GM13976 (cell line): ENCODE data around the gene TUBA3E.
A peak's percentile ranks its signal among the peaks of the same experiment; 100 is the strongest.
"Not testable (repeated sequence)": the region's sequence is repeated elsewhere in the genome, so short reads cannot be mapped to it uniquely, and the experiment has no call there.

ENCODE experiments used
- DNase-seq: peaks from one replicate; pipeline ENCODE4 v3.0.0; 2012; ENCODE audit warnings: low spot score
- in situ Hi-C: fragments of 300-500 bp; cut with MboI; formaldehyde crosslinking; loops from one replicate; pipeline ENCODE4 v1.12.0; 2022; ENCODE audit warnings: low sequenced_read_pairs, mixed read lengths, inconsistent platforms; ENCODE audit not compliant: unreplicated experiment
- TF ChIP-seq, protein P1 (sequence below): IDR thresholded peaks from 2 replicates; pipeline ENCODE4 v1.5.1; 2012; ENCODE audit warnings: borderline replicate concordance, mild to moderate bottlenecking; ENCODE audit not compliant: insufficient read depth; ENCODE audit errors: extremely low read depth, missing control alignments, control extremely low read depth

Gene TUBA3E

DNA sequence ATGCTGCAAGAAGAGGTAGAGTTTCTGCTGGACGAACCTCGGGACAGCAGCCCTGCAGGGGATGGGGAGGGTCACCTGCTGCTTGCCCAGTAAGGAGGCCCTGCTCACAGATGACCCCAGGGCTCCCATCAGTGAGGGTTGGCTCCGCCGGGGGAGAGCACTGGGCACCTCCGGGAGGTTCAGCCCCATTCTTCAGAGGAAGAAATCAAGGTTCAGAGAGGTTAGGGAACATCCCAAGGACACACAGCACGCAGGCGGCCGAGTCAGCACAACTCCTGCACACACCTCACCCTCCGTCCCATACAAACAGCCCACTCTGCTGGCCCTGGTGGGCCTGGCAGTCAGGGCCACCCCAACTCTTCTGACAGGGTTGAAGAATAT, 41.6 kb downstream of the TUBA3E start:
- TF ChIP-seq, protein P1, sequence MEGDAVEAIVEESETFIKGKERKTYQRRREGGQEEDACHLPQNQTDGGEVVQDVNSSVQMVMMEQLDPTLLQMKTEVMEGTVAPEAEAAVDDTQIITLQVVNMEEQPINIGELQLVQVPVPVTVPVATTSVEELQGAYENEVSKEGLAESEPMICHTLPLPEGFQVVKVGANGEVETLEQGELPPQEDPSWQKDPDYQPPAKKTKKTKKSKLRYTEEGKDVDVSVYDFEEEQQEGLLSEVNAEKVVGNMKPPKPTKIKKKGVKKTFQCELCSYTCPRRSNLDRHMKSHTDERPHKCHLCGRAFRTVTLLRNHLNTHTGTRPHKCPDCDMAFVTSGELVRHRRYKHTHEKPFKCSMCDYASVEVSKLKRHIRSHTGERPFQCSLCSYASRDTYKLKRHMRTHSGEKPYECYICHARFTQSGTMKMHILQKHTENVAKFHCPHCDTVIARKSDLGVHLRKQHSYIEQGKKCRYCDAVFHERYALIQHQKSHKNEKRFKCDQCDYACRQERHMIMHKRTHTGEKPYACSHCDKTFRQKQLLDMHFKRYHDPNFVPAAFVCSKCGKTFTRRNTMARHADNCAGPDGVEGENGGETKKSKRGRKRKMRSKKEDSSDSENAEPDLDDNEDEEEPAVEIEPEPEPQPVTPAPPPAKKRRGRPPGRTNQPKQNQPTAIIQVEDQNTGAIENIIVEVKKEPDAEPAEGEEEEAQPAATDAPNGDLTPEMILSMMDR = no peak
- in situ Hi-C loops = no loop called here
- DNase-seq = no peak

DNA sequence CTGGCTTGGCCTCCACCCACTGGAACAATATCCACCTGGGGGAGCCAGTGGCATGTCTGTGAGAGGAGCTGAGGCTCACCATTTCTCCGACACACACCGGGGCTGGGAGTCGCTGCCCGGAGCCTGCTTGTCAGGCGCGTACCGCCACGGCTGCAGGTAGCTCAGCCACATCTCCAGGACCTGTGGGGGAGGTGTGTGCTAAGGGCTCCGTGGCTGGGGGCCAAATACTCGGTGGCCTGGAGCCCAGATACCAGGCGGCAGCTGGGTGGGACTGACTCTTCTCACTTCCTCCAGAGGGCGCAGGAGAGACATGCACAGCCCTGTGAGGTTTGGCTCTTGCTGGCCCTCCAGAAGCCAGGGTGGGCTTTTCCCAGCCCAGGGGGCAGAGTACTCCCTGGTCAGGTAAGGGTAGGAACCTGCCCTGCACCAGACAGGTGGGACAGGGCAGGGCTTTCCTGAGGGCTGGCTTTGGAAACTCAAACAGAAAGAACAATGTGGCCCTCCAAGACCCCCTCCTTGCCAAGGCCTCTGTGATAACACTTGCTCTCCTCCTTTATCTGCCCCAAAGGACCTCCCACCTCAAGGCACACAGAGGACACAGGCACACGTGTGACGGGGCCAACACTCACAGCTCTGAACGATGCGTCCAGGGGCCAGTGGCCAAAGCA, 42.1 kb downstream of the TUBA3E start:
- DNase-seq = peak; percentile 49

DNA sequence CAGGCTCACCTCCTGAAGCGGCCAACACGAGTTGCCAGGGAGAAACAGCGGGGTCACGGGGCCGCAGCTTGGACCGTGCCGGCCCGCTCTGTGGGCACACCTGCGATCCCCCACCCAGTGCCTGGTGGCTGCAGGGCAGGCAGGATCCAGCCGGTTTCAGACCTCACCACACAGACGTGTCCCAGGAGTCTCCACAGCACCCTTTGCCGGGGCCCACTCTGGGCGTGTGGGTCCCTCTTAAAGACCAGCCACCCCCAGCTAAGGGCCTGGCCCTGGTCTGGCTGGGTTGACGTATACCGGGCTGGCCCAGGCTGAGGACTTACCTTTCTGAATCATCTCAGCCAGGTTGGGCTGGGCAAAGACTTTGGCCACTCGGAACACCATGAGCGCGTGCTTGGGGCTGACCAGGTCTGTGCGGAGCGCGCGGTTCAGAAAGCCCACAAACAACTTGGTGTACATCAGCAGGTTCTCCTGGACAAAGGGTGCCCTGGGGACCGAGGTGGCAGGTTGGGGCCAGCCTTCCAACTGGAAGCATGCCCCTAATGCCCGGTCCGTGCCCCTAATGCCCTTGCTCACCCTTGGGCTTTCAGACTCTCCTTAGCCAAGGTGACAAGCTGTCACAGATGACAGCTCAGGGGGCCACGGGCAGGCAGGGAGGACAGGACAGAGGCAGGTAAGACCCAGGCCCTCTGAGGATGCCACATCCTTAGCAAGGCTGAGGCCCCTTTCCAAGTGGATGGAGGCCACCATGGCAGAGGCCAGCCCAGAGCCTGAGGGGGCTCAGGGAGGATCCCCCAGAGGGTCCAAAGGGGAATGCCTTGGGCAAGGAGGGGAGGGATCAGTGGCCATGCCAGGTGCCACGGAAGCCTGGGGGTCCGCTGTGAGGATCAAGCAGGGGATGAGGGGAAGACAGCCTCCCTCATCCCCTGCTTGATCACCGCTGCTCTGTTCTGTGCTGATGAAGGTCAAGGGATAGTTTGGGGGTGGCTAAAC, 43.2 kb downstream of the TUBA3E start:
- in situ Hi-C loops = no loop called here
- no peak for DNase-seq
- TF ChIP-seq, protein P1 = no peak

More for the DNA sequence above, 42.1 kb downstream of the TUBA3E start:
- in situ Hi-C loops = not testable (repeated sequence)
- TF ChIP-seq, protein P1 = peak; percentile 43

GRCh38 chr2:130154423-130154770, 43.8 kb downstream of the TUBA3E start:
- in situ Hi-C loops, DNase-seq: not testable (repeated sequence)

DNA sequence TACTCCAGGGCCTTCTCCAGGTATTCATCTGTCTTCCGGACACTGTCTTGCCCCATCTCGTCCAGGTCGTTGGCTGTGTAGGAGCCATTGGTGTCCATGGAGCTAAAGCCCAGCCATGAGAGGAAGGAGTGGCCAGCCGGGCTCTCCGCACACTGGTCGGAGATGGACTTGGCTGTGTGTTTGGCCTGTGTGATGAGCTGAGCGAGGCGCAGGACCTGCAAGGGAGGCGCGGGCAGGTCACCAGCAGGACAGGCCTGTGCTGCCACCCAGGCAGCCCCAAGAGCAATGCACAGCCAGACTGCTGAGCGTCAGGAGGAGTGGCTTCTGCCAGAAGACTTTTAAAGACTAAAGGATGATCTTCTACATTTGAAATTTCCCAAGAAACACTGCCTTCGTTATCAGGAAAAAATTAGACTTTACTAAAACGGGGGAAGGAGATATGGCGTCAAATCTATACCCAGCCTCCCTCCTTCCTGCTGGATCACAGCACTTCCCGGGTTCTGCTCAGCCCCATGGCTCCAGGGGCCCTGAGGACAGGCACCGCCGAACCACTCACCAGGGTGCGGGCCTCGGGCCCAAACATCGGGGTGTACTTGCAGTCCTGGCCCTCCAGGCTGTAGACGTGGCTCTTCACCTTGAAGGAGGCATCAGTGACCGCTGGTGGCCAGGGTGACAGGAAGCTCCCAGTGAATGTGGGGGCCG, 44.4 kb downstream of the TUBA3E start:
- in situ Hi-C loops, DNase-seq: not testable (repeated sequence)

- TF ChIP-seq, protein P1 = no peak
- in situ Hi-C loops = no loop called here
- no peak for DNase-seq
Measured at GRCh38 chr2:130152816-130153595, 45.2 kb downstream of the TUBA3E start.

DNA sequence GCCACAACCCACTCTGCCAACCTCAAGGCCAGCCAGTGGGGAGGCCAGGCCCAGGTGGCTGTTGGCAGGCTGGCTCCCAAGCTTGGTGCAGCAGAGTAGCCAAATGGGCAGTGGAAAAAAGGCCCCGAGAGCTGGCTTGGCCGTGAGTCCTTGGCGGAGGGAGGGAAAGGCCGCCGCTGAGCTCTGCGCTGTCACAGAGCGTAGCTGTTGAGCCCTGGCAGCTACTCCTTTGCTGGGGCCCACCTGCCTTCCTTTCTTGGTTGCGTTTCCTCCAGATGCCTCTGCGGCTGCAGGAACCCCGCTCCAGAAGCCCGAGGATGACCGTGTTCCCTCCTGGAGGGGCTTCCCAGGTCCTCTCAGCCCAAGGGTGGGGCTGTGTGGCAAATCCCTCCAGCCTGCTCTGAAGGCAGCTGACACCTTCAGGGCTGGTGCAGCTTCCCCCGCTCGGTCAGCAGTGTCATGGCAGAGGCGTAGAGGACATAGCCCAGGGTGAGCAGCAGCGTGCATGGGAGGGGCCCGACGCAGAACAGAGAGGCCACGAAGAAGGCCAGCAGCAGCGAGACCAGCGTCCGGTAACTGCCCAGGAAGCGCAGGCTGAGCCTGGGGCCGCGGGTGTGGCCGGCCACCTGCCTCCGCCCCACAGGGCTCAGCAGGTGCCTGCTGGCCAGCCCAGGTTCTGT, 46.0 kb downstream of the TUBA3E start:
- DNase-seq, in situ Hi-C loops: not testable (repeated sequence)

DNA sequence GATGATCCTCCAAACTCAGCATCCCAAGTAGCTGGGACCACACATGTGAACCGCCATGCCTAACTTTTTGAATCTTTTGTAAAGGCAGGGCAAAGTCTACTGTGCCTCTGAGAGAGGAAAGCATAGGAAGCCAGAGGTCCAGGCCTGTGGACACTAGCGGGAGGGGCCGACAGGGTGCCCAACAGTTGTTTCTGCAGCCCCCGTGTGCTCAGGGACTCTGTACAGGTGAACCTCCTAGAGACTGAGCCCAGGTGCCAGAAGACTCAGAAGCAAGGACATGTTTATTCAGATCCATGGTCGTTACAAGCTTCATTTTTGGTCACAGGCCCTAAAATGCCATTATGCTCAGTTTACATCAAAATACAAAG, 47.1 kb downstream of the TUBA3E start:
- in situ Hi-C loops, DNase-seq: not testable (repeated sequence)
